GM15510 (cell line): Measurements from ENCODE around the gene IFT172.
A peak's percentile ranks its signal among the peaks of the same experiment; 100 is the strongest.

ENCODE experiments used
- POLR2A ChIP-seq: IDR thresholded peaks from 3 replicates; pipeline ENCODE4 v1.6.1; 2011; ENCODE audit warnings: borderline replicate concordance; ENCODE audit not compliant: insufficient read length; ENCODE audit errors: extremely low read depth

Gene IFT172

DNA sequence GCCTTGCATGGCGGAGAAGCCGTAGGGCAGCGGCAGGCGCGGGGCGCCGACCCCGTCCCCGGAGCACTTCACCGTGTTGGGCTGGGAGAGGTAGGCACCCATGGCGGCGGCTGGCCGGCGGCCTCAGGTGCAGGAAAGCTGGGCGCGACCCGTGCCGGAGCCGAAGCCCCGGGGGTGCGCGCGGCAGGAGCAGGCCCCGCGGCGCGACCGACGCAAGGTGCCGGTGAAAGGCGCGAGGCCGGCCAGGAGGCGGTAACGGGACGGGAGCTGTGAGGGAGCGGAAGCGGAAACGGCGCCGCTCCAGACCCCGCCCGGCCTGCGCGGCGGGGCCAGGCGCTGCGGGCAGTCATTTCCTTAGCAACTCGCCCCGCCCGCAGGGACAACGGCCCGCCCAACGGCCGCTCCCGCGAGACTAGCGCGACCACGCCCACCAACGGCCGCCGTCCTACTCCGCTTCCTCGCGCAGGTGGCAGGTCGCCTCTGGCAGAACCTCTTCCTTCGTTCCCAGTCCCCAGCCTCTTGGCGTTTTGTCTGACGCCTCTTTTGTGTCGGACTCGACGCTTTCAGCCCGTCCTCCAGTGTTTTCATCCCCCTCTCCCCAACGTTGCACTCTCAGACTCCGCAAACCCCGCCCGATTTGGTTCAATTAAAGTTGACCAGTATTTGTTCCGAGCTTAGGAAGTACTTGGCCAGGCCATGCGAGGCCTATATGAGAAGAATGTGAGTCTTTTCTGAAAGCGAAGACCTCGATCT, 80.0 kb downstream of the IFT172 start, which contains the start of gene PPM1G:
TSS of gene PPM1G (minus strand) at position 271 of the 753 bp plus-strand sequence. CDS start at position 102, 169 bp downstream.
- peak; percentile 97 for TF ChIP-seq POLR2A

DNA sequence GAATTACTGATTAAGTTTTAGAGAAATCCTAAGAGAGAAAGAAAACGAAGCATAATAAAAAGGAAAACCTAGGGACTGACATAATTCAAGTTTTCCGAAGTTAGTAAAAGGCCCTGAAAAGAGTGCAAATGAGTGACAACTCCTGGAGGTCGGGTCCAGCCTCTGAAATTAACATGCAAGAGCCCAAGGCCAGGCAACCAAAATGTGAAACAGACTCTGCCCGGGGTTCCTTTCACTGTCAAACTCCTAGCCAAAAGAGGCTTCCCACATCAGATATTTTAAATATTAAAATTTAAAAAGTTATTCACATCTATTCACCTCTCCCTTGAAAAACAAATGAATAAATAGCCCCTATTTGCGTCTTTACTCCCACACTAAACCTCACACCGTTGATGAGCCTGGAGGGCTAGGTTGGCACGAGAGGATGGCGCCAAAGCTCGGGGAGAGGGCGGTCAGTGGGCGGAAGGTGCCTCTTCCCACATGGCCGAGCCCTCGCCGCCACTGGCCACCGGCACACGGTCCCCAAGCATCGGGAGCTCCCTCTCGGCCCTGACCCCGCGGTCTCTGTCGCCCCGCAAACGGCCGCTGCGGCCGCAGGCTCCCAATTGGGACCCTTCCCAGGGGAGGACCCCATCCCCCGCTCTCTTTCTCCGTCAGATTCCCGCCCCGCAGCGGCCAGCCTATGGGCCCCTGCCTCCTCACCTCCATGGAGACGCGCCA, 80.8 kb downstream of the IFT172 start:
- no peak for TF ChIP-seq POLR2A

DNA sequence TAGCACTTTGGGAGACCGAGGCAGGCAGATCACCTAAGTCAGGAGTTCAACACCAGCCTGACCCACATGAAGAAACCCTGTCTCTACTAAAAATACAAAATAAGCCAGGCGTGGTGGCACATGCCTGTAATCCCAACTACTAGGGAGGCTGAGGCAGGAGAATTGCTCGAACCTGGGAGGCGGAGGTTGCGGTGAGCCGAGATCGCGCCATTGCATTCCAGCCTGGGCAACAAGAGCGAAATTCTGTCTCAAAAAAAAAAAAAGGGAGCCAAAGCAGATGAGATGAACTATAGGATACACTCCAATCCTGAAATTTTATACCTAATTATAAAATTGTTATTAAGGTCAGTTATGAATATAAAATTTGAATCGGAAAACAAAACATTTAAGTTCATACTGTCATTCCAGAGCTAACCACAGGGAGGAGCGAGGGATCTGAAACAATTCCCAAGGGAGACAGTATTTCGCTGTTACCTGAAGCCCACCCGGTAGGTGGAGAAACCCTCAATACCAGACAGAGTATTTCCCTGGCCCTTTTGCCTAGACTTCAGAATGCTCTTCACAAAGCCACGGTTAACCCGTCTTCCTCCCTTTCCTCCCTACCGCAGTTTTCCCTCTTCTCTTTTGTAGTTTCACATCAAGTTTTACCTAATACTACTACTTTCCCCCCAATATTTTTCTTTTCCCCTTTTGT, 81.6 kb downstream of the IFT172 start:
- TF ChIP-seq POLR2A, result no peak

DNA sequence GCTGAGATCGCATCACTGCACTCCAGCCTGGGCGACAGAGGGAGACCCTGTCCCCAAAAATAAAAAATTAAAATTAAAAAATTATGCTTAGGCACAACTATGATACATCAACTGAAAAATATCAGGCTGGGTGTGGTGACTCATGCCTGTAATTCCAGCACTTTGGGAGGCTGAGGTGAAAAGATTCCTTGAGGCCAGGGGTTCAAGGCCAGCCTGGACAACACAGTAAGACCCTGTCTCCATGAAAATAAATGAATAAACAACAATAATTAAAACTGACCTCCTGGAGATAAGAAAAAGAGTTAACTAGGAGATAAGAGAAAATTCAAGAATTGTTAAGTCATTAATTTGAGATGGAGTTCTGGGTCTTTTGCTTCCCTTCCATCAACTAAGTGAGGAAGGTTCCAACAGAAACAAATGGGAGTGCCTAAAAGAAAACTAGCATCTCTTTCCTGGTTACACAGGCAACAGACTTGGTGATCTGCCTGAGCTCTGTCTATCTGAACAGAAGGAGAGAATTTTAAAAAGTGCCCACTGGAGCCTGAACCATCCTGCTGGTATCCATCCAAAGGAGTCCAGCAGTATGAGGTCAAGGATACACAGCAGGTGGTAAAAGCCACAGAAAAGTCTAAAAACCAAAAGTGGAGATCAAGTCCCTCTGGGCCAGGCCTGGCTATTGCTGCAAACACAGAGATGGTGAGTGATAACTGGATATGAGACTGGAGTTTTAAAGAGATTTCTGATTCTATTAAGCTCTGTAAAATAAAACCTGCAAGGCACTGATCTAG, 89.0 kb downstream of the IFT172 start:
- no peak for TF ChIP-seq POLR2A

DNA sequence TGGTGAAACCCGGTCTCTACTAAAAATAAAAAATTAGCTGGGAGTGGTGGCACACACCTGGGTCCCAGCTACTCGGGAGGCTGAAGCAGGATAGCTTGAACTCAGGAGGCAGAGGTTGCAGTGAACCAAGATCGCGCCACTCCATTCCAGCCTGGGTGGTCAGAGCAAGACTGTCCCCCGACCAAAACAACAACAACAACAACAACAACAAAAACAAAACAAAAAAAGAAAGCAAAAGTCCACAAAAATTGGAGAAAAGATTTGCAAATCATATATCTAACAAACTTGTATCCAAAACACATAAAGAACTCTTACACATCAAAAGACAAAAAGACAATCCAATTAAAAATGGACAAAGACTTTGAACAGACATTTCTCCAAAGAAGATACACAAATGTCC, 90.6 kb downstream of the IFT172 start:
- no peak for TF ChIP-seq POLR2A
